HG02938 (cell line): ENCODE measurements around the gene GRID1.
A peak's percentile ranks its signal among the peaks of the same experiment; 100 is the strongest.

Experiments used
- ATAC-seq: cut with Tn5 transposase; IDR thresholded peaks from one replicate; pipeline ENCODE4 v1.9.1; 2021; ENCODE audit warnings: mild to moderate bottlenecking, moderate library complexity; ENCODE audit not compliant: unreplicated experiment

The GRID1 gene

DNA sequence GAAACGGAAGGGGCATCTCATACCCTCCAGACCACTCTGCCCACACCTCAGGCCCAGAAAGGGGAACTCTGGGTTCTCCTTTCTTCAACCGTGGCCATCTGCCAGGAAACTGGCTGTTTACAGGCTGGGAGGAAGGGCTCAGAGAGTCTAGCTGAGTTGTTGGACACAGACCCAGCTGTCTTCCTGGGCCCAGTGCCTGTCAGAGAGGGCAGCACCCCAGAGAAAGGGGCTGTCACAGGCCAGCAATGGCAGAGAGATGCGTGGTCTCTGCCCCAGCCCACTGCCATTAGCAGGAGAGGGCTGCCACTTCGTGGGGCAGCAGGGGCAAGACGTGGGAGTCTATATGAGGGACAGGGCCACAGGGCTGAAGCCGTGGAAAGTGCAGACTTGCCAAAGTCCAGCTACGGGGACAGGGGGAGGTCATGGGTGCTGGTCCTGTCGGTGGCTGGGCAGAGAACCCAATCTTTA, 11.0 kb downstream of the GRID1 start:
- no peak for ATAC-seq

DNA sequence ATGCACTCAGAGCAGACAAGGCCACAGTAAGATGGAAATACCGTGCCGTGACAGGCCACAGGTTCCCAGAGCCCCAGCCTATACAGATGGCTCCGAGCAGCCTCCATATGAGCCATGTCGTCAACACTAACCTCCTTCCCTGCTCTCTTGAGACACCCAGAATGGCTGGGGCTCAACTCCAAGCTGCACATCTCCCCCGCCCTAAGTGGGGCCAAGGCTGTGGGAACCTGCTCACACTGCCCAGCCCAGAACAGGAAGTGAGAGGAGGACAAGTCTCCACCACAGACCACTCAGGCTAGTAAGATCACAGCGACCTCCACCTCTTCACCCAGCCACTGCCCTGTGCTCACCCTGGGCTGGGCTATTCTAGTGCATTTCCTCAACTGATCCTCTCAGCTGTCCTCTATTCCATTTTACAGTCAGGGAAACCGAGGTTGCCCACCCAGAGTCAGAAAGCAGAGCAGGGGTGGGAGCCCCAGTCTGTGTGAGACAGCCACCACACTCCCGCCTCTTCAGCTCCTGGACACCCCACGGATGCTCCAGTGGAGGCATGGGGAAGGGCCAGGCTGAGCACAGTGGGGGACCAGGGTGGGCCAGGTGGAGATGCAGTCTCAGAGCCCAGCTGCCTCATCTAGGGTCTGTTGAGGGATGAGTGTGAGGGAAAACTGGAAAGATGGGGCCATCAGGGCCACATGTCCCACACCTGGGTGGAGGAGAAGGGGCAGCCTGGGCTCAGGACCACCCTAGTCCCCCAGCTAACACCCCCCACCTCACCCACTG, 11.6 kb downstream of the GRID1 start:
- peak; percentile 66 for ATAC-seq

DNA sequence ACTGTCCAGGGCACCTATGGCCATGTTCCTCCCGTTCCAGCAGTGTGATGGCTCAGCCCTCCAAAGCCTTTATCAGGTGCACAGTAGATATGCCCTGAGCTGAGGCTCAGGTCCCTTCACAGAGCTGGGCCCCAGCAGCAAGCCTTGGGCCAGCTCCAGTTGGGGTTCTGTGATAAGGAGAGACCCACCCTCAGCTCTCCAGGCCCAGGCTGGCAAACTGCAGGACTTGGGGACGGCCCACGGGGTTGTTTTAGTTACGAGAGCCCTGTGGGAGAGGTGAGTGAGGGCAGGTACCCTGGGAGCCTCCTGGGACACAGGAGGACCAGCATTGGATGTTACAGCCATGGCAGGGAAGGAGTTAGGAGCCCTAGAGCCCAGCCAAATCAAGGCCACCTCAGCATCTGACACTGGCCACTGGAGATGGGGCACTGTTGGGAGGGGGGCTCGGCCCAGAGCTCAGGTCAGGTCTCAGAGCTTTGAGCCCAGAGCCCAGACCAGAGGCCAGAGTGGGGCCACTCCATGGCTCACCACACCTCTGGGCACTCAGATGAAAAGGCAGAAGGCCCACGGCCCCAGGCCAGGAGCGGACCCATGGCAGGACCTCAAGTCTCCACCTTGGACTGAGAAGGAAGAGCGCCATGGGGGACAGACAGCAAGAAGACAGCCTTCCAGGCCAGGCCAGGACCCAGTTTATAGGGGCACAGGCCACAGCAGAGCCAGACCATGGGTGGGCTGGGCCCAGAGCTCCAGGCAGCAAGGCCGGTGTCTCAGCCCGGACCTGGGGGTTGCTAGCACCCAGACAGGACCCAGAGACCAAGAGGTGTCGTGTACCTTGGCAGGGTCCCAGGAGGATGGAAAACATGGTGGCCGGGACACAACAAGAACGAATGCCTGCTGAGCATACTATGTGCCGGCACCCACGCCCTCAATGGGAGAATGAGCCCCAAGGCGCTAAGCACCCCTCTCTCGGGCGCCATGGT, 12.8 kb downstream of the GRID1 start:
- no peak for ATAC-seq

DNA sequence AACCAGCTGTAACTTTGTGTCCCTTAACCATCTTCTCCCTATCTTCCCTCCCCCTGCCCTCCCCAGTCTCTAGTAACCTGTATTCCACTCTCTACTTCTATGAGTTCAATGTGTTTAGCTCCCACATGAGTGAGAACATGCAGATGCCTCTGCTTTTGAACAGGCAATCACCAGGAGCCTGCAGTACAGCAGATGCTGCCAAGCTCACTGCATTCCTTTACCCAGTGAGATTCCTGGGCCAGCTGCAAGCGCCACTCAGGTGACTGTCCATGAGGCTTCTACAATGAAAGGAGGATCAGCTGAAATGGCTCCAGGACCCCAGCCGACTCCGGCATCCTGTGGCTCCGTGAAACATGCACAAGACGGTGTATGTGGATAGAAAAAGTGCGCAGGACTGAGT, 15.7 kb downstream of the GRID1 start:
- ATAC-seq: no peak

DNA sequence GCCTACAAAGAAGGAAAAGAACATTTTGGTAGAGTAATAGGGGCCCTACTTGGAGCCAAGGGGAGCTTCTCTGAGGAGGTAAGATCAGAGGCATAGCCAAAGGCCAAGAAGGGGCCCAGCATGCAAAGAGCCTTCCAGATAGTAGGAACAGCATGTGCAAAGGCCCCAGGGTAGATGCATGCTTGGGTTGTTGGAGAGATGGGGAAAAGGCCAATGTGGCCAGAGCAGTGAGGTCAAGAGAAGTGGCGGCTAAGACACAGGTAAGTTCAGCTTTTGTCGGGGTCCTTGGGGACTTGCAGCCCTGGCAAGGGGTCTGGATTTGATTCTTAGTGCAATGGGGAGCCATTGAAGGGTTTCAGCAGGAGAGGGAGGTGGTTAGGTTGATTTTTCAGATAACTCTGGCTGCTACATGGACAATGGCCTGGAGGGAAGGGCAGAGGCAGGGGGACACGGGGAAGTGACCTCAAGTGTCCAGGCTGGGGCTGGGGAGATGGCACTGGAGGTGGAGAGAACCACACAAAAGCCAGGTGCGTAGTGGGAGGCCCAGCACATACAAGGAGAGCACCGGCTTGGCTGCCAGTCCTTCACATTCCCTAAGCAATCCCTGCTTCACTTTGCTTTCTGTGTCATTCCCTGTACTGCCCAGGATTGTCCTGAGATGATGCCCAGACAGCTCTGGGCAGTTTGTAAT, 16.5 kb downstream of the GRID1 start:
- no peak for ATAC-seq

DNA sequence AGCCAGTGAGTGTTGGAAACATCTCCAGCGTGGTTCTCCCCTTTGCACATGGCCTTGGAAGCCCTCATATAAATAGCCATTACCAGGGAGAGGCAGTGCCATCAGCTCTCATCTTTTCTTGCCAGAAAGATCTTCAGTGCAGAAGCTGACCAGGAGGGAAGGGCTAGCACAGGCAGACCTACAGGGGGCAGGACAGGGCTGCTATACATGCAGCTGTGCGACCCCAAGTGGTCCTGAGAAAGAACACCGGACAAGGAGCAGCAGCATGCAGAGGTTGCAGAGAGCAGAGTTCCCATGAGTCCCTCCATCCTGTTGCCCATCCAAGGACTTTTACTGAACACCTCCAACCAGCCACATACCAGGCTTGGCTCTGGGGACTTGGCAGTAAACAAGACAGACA, 17.1 kb downstream of the GRID1 start:
- peak; percentile 64 for ATAC-seq

DNA sequence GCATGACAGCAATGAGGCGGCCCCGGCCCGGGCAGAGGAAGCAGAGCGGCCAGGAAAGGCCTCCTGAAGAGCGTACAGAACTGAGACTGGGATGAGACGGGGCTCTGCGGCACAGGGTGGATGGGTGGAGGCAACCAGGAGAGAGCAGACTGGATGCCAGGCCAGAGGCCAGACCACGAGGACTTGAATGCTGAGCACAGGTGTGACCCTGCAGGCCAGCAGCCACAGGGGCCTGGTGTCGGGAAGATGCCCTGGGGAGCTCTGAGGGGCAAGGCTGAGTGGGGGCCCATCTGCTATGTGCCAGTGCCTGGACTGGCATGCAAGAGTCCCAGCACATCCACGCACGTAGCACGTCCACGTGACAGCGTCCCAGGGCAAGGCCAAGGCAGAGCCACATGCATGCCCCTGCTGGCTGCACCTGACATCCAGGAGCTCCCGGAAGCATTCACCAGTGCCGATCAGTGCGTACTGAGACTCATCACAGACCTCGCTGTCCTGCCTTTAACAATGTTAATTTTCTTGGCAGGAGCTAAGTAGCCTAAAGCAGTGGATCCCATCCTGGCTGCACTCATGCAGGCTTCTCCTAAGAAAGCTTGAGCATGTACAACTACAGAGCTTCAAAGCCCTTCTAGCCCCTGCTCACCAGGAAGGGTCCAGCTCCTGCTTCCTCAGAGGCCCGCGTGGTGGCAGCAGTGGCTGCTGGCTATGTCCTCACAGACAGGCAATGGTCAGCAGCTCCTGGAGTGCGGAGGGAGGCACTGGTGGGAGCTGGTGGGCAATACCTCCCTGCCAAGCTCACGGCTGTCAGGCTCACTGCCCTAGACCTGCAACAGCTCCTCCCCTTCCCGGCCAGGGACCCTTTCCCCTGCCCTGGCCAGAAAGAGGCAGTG, 18.0 kb downstream of the GRID1 start:
- ATAC-seq: no peak

DNA sequence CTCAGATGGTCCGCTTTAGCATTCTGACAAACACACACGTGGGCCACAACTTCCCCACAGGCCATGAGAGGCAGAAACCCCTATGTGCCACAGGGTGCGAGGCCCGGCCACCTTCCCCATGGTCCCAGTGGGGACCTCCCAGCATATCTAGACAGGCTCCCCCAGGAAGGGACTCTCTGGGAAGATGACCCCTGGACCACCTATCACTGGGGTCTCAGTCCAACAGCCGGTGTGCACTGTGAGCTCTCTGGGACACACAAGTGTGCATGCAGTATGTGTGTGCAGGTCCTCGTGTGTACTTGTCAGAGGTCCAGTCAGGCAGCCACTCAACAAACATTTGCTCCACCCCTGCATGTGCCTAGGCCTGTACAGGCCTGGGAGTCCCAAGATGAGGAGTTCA, 18.7 kb downstream of the GRID1 start:
- ATAC-seq: no peak

DNA sequence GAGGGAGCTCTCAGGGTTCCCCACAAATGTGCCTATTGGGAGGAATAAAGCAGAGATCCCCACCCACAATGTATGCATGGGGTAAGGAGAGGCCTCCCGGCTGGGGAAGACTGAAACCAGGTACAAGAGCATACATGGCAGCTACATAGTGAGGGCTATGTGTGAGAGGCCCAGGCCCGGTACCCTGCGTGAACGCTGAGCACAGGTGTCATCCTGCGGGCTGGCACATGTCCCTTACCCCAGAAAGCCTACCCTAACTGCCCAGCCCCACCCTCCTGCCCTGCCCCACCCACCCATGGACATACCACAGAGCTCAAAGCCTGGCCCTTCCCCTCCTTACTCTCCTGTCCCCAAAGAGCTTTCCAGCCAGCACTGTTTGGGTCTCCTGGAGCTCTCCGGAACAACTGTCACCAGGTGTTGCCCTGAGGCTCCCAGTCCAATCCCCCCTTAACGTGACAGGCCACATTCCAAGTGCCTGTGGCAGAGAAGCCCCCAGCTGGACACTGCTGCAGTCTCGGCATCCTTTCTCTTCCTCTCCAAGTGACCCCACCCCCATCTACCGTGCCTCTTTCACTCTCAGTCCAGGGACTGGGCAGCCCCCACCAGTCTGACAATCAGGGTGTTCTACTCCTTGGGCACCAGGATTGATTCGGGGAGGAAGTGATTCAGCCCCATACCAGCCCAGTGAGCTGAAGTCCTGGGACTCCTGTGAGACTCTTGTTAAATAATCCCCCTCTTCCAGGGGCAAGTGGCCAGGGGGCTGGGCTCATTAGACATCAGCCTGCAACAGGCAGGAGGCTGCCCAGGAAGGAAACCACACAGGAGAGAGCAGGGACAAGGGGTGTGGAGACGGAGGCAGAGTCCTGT, 19.6 kb downstream of the GRID1 start:
- no peak for ATAC-seq

DNA sequence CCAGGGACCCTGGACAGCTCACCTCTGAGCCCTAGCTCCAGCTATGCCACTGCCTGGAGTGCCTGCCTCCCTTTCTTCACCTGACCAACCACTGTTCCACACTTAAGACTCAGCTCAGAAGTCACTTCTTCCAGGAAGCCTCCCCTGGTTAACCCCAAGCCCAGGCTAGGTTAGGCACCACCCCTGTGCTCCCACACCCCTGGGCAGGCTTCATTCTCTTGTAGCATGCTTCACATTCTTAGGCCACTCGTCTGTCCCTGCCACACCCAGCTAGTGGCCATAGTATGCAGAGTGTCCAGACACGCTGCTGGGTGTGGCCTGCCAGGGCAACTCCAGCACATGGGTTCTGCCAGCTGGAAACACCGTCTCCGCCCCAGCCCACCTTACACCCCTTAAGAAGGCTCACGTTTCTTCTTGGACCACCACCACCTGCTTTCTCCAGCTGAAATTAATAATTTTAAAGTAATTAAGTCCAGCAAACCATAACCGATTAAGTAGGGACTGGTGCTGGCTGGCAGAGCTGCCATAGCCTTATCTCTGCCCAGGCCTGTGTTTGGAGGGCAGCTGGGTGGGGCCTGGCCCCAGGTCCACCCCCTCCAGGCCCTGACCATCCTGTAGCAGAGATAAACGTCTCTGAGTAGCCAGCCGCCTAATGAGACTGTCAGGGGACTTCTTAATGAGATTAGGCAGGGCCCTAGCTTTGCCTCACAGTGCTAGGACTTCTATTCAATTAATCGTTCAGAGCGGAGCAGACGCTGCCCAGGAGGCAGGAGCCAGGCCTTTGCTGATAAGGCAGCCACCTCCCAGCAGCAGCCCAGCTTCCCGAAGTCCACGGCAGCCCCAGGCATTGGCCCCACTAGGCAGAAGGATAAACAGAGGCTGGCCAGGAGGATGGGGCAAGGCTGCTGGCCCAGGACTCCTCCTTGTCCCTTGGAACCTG, 20.5 kb downstream of the GRID1 start:
- no peak for ATAC-seq

DNA sequence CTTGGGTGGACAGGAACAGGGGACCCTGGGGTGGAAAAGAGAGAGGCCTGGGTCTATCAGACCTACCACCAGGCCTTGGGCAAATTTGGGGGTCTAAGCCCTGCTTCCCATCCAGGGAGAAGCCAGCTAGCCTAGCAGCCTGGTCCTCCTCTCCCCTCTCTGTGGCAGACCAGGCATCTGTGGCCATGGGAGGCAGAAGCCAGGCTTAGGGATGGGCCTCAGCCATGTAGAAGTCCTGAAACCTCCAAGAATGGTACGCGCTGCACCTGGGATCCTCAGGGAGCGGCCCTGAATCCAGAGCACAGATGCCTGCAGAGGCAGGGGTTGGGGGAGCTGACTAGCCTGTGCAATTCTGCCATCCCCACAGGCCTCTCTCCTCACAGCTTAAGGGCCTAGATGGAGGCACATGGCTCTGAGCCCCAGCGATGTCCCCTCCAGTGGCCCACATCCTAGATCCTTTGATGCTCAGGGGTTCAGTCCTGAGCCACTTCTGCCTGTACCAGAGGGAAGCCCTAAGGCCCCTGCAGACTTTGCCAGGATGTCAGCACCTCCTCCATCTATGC, 21.2 kb downstream of the GRID1 start:
- ATAC-seq: no peak

DNA sequence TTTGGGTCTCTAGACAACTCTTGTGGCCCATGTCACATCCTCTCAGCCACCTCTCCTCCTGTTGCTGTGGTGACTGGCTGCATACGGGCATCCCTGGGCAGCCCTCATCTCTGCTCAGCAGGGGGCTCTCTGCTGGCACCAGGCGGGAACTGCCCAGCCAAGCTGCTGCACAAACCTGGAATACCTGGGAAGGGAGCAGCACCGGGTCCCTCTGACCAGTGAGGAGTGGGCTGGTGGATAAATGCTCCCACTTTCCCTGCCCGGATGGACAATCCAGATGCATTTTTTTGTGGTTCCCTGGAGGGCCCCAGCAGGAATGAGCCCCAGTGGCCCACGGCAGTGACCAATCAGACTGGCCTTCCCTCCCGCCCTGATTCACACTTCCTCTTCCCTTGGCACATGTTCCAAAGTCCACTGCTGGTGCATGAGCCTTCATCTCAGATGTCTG, 21.9 kb downstream of the GRID1 start:
- no peak for ATAC-seq

DNA sequence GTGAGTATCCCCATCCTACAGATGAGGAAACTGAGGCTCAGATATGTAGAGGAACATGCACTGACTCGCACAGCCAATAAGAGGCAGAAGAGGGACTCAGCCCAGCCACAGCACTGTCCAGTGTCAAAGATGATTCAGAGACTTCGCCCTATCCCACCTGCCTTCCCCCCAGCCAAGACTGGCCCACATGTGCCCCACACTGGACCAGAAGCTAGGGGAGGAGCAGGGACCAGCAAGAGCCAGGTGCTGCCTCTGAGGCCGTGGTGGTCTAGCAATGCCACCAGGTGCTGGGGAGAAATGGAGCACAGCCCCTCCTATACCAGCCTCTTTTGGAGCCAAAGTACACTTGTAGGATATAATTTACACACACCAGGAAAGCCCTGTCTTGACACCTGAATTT, 22.3 kb downstream of the GRID1 start:
- no peak for ATAC-seq

DNA sequence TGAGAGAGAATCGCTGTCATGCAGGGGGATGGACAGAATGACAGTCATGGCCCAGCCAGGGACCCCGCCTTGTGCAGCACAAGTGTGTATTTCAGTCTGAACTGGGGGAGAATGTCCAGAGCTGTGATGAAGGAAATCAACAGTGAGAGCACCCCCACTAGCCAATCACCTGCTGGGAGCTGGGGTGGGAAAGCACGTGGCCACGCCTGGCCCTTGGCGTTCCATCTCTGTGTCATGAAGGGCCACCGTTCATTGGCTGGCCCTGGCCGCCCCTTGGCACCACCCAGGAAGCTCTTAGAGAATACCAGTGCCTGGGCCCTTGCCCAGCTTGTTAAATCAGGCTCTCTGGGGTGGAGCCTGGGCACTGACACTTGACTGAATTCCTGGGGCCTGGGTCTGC, 22.8 kb downstream of the GRID1 start:
- no peak for ATAC-seq

DNA sequence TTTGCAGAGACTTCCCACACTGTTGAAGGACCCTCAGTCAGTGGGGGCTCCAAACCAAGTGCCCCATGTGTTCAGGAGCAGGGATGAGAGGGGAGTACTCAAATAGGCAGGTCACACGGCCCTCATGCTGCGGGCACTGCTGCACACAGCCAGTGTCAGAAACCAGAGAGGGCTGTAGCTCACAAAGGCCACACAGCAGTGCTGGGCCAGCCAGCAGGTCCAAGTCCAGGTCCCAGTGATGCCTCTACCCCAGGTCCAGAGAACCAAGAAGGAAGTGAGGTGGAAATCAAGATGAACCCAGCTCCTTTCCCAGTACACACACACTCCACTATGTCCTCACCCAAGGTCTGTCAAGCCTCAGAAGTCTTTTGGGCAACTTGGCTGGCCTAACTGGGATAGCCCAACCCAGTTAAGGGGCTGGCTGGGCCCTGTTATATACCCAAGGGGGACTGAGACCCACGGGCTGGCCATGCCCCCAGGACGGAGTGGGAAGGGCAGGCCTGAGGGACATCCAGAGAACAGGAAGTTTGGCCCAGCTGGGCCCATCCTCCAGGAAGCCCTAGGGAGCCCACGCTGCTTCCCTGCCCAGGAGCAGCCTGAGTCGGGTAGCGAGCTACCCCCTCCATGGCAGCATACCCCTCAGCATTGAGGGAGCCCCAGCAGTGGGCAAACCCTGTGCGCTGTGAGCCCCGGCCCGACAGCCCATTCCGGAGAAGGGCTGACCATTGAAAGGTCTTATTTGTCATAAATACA, 24.3 kb downstream of the GRID1 start:
- ATAC-seq: no peak

DNA sequence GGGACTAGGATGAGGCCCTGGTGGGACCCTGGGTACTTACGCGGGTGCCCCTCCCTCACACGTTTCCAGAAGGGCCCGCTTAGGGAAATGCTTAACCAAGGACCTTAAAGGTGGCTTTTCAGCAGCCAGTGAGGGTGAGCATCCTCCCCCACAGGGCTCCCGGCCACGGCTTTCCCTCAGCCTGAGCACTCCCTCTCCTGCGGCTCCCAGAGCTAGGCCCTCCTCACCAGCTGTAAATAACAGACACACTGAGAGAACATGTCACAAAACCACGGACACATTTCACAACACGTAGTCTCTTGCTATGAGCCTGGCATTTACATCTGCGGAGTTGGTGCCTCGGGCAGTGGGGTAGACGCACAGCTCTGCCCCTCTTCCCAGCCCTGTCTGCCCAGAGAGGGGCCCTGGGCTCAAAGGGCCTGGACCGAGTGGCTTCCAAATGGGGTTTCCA, 25.2 kb downstream of the GRID1 start:
- ATAC-seq: no peak

DNA sequence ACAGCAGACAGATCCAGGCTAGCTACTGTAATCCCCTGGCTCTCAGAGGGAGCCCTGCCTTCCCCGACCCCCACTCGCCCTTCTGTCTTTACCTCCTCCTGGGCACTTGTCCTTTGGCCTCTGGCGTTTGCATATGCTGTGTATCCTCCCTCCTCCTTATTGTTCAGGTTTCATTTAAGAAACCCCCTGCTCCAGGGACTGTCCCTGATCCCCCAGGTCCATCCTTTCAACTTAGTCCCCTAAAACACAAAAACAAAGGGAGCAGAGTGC, 25.7 kb downstream of the GRID1 start:
- no peak for ATAC-seq
